Liver (tissue), 9 donors: ENCODE data around the gene ZC3H15. TPM values are rescaled to one million over a fixed set of nuclear protein-coding genes. Genes with fewer than 3 reads are reported as not detected.

Experiments
- DNase-seq: peaks from one replicate; pipeline ENCODE4 v3.0.0-alpha.2; 2017; ENCODE audit warnings: low spot score
- H3K27ac ChIP-seq, 2 donors: one replicate each; pipeline ENCODE4 v1.7.0; 2013; ENCODE audit warnings: inconsistent platforms in 2 of 2, low read length in 2 of 2, control low read depth in 1 of 2, low read depth in 1 of 2, mild to moderate bottlenecking in 1 of 2
- H3K27me3 ChIP-seq, 4 donors: one replicate each; pipeline versions ENCODE4 v1.6.1 to v1.7.0; 2013; ENCODE audit warnings: low read length in 3 of 4, inconsistent platforms in 1 of 4, mild to moderate bottlenecking in 1 of 4, moderate library complexity in 1 of 4; ENCODE audit not compliant: control insufficient read depth in 4 of 4, insufficient read depth in 4 of 4
- H3K36me3 ChIP-seq, 4 donors: one replicate each; pipeline versions ENCODE4 v1.6.1 to v1.7.0; 2013; ENCODE audit warnings: low read length in 3 of 4, mild to moderate bottlenecking in 3 of 4, low read depth in 1 of 4, moderate library complexity in 1 of 4; ENCODE audit not compliant: control insufficient read depth in 4 of 4, insufficient read depth in 3 of 4
- H3K4me1 ChIP-seq, 4 donors: one replicate each; pipeline versions ENCODE4 v1.6.1 to v1.7.0; 2013; ENCODE audit warnings: low read length in 3 of 4, mild to moderate bottlenecking in 3 of 4, moderate library complexity in 1 of 4; ENCODE audit not compliant: control insufficient read depth in 4 of 4, insufficient read depth in 4 of 4
- H3K4me3 ChIP-seq, 3 donors: one replicate each; pipeline versions ENCODE4 v1.6.1 to v1.7.0; 2013; ENCODE audit warnings: low read length in 3 of 3, control low read depth in 1 of 3, low read depth in 1 of 3, mild to moderate bottlenecking in 1 of 3
- H3K9ac ChIP-seq, 2 donors: one replicate each; pipeline ENCODE4 v1.7.0; 2013; ENCODE audit warnings: low read length in 2 of 2, mild to moderate bottlenecking in 2 of 2, moderate library complexity in 2 of 2, control low read depth in 1 of 2, low read depth in 1 of 2
- H3K9me3 ChIP-seq, 4 donors: one replicate each; pipeline versions ENCODE4 v1.6.1 to v1.7.0; 2013; ENCODE audit warnings: low read length in 3 of 4; ENCODE audit not compliant: control insufficient read depth in 4 of 4
- EGR1 ChIP-seq, 2 donors: IDR thresholded peaks; 2 replicates each; pipeline ENCODE4 v1.6.1; 2016 to 2018; ENCODE audit warnings: antibody characterized with exemption in 2 of 2, low read depth in 2 of 2
- FOXA1 ChIP-seq: IDR thresholded peaks from 2 replicates; pipeline ENCODE4 v1.6.1; 2016; ENCODE audit warnings: antibody characterized with exemption
- FOXA2 ChIP-seq: IDR thresholded peaks from 2 replicates; pipeline ENCODE4 v1.6.1; 2016; ENCODE audit warnings: antibody characterized with exemption
- GABPA ChIP-seq, 2 donors: IDR thresholded peaks in 1 of 2; conservative IDR thresholded peaks in 1 of 2; 2 replicates each; pipeline ENCODE4 v1.6.1; 2016; ENCODE audit warnings: antibody characterized with exemption in 2 of 2, mild to moderate bottlenecking in 1 of 2, moderate library complexity in 1 of 2
- HNF4A ChIP-seq, 2 donors: conservative IDR thresholded peaks; 2 replicates each; pipeline ENCODE4 v1.6.1; 2016; ENCODE audit warnings: antibody characterized with exemption in 2 of 2, mild to moderate bottlenecking in 2 of 2
- HNF4G ChIP-seq: IDR thresholded peaks from 2 replicates; pipeline ENCODE4 v1.6.1; 2016; ENCODE audit warnings: antibody characterized with exemption
- JUND ChIP-seq, 2 donors: IDR thresholded peaks; 2 replicates each; pipeline ENCODE4 v1.6.1; 2016; ENCODE audit warnings: antibody characterized with exemption in 2 of 2
- NR2F2 ChIP-seq: IDR thresholded peaks from 2 replicates; pipeline ENCODE4 v1.6.1; 2016; ENCODE audit warnings: antibody characterized with exemption
- RAD21 ChIP-seq, 2 donors: IDR thresholded peaks; 2 replicates each; pipeline ENCODE4 v1.6.1; 2016; ENCODE audit warnings: antibody characterized with exemption in 2 of 2, mild to moderate bottlenecking in 2 of 2
- RXRA ChIP-seq, 2 donors: IDR thresholded peaks; 2 replicates each; pipeline ENCODE4 v1.6.1; 2017 to 2018; ENCODE audit warnings: antibody characterized with exemption in 2 of 2, mild to moderate bottlenecking in 1 of 2
- SP1 ChIP-seq: IDR thresholded peaks from 2 replicates; pipeline ENCODE4 v1.6.1; 2018; ENCODE audit warnings: antibody characterized with exemption, mild to moderate bottlenecking
- TAF1 ChIP-seq: conservative IDR thresholded peaks from 2 replicates; pipeline ENCODE4 v1.6.1; 2016; ENCODE audit warnings: antibody characterized with exemption, mild to moderate bottlenecking
- YY1 ChIP-seq: IDR thresholded peaks from 2 replicates; pipeline ENCODE4 v1.6.1; 2016; ENCODE audit warnings: antibody characterized with exemption, mild to moderate bottlenecking
- WGBS: extraction: QIAGEN DNeasy Blood & Tissue Kit; methylation state at CpG from one replicate; pipeline ENCODE4 v1.1.7; 2013; 5-methylcytosine and 5-hydroxymethylcytosine counted together
- polyA plus RNA-seq, 2 donors: library from polyadenylated mRNA; stranded (reverse) in 1 of 2; unstranded in 1 of 2; fragments of 200-250 nt in 1 of 2; fragments of >200 nt in 1 of 2; fragmentation: Nextera tagmentation in 1 of 2; extraction: Ambion mirVana in 1 of 2; gene quantifications; one replicate each; pipeline versions ENCODE4 v1.2.1 to v1.2.3, GENCODE V29; 2013 to 2015
- total RNA-seq, 2 donors: library from RNA; depleted of rRNA; stranded (reverse); fragments of >200 nt; gene quantifications; one replicate each; pipeline ENCODE4 v1.2.3, GENCODE V29; 2014
- TF ChIP-seq, protein P1 (sequence below): fragments of 150-350 bp; IDR thresholded peaks from 2 replicates; pipeline ENCODE4 v1.5.1; 2017; ENCODE audit warnings: improper control_type of control experiment, low read depth, low read length; ENCODE audit not compliant: missing input control
- TF ChIP-seq, protein P2 (sequence below): IDR thresholded peaks from 2 replicates; pipeline ENCODE4 v1.6.1; 2016; ENCODE audit warnings: antibody characterized with exemption
- TF ChIP-seq, protein P3 (sequence below): IDR thresholded peaks from 2 replicates; pipeline ENCODE4 v1.6.1; 2016; ENCODE audit warnings: antibody characterized with exemption
- TF ChIP-seq, protein P4 (sequence below): IDR thresholded peaks from 2 replicates; pipeline ENCODE4 v1.6.1; 2016; ENCODE audit warnings: antibody characterized with exemption
- TF ChIP-seq, protein P5 (sequence below): IDR thresholded peaks from 2 replicates; pipeline ENCODE4 v1.6.1; 2016; ENCODE audit warnings: antibody characterized with exemption, mild to moderate bottlenecking
- donor health status: healthy.
- donor health status: healthy.
- donor health status: healthy.
- donor health status: healthy.
- donor health status: healthy.

Gene ZC3H15
- total and polyA plus RNA-seq, 4 donors: 29.6 to 63.5 (median 33.7) TPM

DNA sequence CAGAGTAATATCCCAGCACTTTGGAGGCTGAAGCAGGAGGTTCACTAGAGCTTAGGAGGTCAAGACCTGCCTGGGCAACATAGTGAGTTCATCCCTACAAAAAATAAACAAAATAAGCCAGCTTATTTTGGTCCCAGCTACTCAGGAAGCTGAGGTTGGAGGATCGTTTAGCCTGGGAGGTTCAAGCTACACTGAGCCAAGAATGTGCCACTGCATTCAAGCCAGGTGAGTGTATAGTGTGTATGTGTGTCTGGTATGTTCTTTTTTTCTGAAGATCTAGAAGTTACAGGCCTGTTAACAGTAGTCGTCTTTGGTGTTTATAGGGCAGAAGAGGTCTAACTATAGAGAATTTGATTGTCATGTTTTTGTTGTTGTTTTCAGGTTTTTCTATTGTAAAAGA is 40.2 kb downstream of the ZC3H15 start:
- Histone ChIP-seq H3K27ac (no peak overlapping the region), H3K27me3 (no peaks in the 10 kb centered on the region), H3K4me1 (no peaks in the 10 kb centered on the region), H3K9ac (no peak overlapping the region), H3K36me3 (peaks cover 0 to under 1% (median 0%) of the 10 kb centered on the region in 4 donors), H3K4me3 (no peak overlapping the region), H3K9me3 (no peaks in the 10 kb centered on the region)
- DNase-seq: no peak
- TF ChIP-seq RAD21 (IDR thresholded peaks at IDR 0.05): no peak
- TF ChIP-seq GABPA (IDR thresholded peaks at IDR 0.05 in 1 of 2, conservative IDR thresholded peaks at IDR 0.05 in 1 of 2): no peak
- TF ChIP-seq SP1: no peak
- no peak for TF ChIP-seq FOXA1
- TF ChIP-seq, protein P1, sequence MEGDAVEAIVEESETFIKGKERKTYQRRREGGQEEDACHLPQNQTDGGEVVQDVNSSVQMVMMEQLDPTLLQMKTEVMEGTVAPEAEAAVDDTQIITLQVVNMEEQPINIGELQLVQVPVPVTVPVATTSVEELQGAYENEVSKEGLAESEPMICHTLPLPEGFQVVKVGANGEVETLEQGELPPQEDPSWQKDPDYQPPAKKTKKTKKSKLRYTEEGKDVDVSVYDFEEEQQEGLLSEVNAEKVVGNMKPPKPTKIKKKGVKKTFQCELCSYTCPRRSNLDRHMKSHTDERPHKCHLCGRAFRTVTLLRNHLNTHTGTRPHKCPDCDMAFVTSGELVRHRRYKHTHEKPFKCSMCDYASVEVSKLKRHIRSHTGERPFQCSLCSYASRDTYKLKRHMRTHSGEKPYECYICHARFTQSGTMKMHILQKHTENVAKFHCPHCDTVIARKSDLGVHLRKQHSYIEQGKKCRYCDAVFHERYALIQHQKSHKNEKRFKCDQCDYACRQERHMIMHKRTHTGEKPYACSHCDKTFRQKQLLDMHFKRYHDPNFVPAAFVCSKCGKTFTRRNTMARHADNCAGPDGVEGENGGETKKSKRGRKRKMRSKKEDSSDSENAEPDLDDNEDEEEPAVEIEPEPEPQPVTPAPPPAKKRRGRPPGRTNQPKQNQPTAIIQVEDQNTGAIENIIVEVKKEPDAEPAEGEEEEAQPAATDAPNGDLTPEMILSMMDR: no peak
- TF ChIP-seq EGR1 (IDR thresholded peaks at IDR 0.05; ENCODE audit: low read depth in 2 of 2): no peak
- no peak for TF ChIP-seq HNF4A (conservative IDR thresholded peaks at IDR 0.05)
- no peak for TF ChIP-seq RXRA (IDR thresholded peaks at IDR 0.05)
- no peak for TF ChIP-seq NR2F2
- TF ChIP-seq, protein P2, sequence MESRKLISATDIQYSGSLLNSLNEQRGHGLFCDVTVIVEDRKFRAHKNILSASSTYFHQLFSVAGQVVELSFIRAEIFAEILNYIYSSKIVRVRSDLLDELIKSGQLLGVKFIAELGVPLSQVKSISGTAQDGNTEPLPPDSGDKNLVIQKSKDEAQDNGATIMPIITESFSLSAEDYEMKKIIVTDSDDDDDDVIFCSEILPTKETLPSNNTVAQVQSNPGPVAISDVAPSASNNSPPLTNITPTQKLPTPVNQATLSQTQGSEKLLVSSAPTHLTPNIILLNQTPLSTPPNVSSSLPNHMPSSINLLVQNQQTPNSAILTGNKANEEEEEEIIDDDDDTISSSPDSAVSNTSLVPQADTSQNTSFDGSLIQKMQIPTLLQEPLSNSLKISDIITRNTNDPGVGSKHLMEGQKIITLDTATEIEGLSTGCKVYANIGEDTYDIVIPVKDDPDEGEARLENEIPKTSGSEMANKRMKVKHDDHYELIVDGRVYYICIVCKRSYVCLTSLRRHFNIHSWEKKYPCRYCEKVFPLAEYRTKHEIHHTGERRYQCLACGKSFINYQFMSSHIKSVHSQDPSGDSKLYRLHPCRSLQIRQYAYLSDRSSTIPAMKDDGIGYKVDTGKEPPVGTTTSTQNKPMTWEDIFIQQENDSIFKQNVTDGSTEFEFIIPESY: no peak
- no peak for TF ChIP-seq YY1
- TF ChIP-seq, protein P3, sequence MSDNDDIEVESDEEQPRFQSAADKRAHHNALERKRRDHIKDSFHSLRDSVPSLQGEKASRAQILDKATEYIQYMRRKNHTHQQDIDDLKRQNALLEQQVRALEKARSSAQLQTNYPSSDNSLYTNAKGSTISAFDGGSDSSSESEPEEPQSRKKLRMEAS: no peak
- TF ChIP-seq, protein P4, sequence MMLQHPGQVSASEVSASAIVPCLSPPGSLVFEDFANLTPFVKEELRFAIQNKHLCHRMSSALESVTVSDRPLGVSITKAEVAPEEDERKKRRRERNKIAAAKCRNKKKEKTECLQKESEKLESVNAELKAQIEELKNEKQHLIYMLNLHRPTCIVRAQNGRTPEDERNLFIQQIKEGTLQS: no peak
- TF ChIP-seq FOXA2: no peak
- no peak for TF ChIP-seq JUND (IDR thresholded peaks at IDR 0.05)
- TF ChIP-seq HNF4G: no peak
- TF ChIP-seq, protein P5, sequence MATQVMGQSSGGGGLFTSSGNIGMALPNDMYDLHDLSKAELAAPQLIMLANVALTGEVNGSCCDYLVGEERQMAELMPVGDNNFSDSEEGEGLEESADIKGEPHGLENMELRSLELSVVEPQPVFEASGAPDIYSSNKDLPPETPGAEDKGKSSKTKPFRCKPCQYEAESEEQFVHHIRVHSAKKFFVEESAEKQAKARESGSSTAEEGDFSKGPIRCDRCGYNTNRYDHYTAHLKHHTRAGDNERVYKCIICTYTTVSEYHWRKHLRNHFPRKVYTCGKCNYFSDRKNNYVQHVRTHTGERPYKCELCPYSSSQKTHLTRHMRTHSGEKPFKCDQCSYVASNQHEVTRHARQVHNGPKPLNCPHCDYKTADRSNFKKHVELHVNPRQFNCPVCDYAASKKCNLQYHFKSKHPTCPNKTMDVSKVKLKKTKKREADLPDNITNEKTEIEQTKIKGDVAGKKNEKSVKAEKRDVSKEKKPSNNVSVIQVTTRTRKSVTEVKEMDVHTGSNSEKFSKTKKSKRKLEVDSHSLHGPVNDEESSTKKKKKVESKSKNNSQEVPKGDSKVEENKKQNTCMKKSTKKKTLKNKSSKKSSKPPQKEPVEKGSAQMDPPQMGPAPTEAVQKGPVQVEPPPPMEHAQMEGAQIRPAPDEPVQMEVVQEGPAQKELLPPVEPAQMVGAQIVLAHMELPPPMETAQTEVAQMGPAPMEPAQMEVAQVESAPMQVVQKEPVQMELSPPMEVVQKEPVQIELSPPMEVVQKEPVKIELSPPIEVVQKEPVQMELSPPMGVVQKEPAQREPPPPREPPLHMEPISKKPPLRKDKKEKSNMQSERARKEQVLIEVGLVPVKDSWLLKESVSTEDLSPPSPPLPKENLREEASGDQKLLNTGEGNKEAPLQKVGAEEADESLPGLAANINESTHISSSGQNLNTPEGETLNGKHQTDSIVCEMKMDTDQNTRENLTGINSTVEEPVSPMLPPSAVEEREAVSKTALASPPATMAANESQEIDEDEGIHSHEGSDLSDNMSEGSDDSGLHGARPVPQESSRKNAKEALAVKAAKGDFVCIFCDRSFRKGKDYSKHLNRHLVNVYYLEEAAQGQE: no peak
- no peak for TF ChIP-seq TAF1
- 77% methylated on average over 2 of the region's 2 CpGs for WGBS
